Forelimb muscle (tissue), 1 donor: ENCODE data around the gene KIAA1755. TPM values are rescaled to one million over a fixed set of nuclear protein-coding genes. Genes with fewer than 3 reads are reported as not detected.
"Not testable (repeated sequence)": the region's sequence is repeated elsewhere in the genome, so short reads cannot be mapped to it uniquely, and the experiment has no call there.

Source experiments
- DNase-seq: peaks from one replicate; pipeline ENCODE4 v3.0.0-alpha.2; 2013; ENCODE audit warnings: low read depth
- polyA plus RNA-seq: library from polyadenylated mRNA; unstranded; fragments of 120-200 nt; gene quantifications from one replicate; pipeline ENCODE4 v1.2.1, GENCODE V29; 2013; ENCODE audit not compliant: insufficient read length

KIAA1755 gene
- polyA plus RNA-seq, 1 donor: 8.1 TPM

DNA sequence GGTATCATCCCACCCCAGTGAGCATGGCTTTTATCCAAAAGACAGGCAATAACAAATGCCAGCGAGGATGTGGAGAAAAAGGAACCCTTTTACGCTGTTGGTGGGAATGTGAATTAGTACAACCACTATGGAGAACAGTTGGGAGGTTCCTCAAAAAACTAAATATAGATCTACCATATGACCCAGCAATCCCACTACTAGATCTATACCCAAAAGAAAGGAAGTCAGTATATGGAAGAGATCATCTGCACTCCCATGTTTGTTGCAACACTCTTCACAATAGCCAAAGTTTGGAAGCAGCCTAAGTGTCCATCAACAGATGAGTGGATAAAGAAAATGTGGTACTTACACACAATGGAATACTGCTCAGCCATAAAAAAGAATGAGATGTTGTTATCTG, 5.9 kb upstream of the KIAA1755 start:
- no peak for DNase-seq

GRCh38 chr20:38262931-38263330, 2.4 kb upstream of the KIAA1755 start:
- no peak for DNase-seq

GRCh38 chr20:38261054-38261390, 487 bp upstream of the KIAA1755 start:
- DNase-seq: no peak

- no peak for DNase-seq
Measured at GRCh38 chr20:38260025-38260377, 534 bp downstream of the KIAA1755 start.

DNA sequence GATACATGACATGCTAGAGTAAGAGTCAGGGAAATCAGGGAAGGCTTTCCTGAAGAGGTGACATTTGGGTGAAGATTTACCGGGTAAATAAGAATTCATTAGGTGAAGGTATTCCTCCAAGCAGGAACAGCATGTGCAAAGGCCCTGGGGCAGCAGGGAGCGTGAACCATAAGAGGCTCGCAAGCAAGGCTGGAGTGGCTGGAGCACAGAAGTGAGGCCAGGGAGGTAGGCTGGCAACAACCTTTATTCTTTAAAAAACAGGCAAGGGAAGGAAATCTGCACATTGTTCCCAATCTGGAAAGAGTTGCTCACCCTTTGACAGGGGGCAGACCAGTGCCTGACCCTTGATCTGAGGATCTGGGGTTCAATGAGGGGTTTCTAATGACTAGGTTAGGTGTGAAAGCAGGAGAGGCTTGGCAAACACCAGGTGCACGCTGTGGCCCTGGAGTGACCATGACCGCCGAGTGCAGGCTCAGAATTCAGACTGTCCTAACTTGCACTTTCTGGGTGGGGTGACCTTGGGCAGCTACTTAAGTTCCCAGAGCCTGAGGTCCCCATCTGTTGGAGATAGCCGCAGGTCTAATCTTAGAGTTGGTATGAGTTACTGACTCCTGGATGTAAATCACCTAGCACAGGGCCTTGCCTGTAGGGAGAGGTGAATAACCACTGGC, 1.9 kb downstream of the KIAA1755 start:
- no peak for DNase-seq

- no peak for DNase-seq
Measured at GRCh38 chr20:38256966-38257365, 3.6 kb downstream of the KIAA1755 start.

DNA sequence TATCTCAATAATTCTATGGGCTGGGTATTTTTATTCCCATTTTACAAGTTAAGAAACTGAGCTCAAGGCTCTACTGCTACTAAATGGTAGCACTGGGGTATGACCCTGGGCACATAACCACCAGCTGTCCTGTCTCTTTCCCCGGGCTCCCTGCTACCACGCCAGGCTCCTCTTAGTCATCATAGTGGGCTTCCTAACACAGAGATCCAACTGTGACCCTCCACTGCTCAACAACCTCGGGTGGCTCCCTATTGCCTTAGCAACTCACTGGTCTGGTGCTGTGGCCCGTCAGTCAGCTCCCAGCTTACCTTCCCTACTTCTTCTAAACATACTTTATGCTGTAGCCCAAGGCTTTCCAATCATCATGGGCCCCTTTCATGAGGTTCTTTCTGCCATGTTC, 4.5 kb downstream of the KIAA1755 start:
- DNase-seq: no peak

GRCh38 chr20:38255393-38255792, 5.1 kb downstream of the KIAA1755 start:
- DNase-seq: no peak

DNA sequence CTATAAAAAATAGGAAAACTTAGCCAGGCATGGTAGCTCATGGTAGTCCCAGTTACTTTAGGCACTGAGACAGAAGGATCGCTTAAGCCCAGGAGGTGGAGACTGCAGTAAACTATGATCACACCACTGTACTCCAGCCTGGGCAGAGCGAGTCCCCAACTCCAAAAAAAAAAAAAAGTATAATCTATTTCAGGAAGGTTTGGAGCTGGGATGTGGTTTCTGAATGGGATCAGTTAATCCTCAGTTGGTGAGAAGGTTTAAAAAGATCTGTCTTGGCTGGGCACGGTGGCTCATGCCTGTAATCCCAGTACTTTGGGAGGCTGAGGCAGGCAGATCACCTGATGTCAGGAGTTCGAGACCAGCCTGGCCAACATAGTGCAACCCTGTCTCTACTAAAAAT, 5.9 kb downstream of the KIAA1755 start:
- DNase-seq: not testable (repeated sequence)

- DNase-seq: no peak
Measured at GRCh38 chr20:38253571-38253970, 7.0 kb downstream of the KIAA1755 start.

- DNase-seq: no peak
Measured at GRCh38 chr20:38252292-38253288, 7.9 kb downstream of the KIAA1755 start.

- not testable (repeated sequence) for DNase-seq
Measured at GRCh38 chr20:38251441-38251840, 9.1 kb downstream of the KIAA1755 start.

GRCh38 chr20:38250609-38251008, 9.9 kb downstream of the KIAA1755 start:
- DNase-seq: no peak

- DNase-seq: no peak
Measured at GRCh38 chr20:38249536-38250310, 10.8 kb downstream of the KIAA1755 start.

DNA sequence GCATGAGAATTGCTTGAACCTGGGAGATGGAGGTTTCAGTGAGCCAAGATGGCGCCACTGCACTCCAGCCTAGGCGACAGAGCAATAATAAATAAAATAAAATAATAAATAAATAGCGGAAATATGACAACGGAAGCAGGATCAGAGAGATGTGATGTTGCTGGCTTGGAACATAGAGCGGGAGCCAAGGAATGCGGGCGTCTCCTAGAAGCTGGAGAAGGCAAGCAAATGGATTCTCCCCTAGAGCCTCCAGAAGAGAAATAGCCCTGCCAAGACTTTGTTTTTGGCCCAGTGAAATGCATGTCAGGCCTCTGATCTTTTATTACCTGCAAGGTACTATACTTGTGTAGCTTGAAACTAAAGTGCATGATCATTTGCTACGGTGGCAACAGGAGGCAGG, 12.4 kb downstream of the KIAA1755 start:
- DNase-seq: no peak

DNA sequence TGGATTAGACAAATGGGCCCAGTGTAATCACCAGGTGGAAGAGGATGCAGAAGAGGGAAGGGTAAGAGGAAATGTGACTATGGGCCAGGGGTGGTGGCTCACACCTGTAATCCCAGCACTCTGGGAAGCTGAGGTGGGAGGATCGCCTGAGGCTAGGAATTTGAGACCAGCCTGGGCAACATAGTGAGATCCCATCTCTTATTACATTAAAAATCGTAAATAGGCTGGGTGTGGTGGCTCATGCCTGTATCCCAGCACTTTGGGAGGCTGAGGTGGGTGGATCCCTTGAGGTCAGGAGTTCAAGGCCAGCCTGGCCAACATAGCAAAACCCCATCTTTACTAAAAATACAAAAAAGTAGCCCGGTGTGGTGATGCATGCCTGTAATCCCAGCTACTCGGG, 12.8 kb downstream of the KIAA1755 start:
- not testable (repeated sequence) for DNase-seq

GRCh38 chr20:38247166-38247509, 13.4 kb downstream of the KIAA1755 start:
- no peak for DNase-seq

- DNase-seq: peak; percentile 67
Measured at GRCh38 chr20:38246357-38247165, 14.0 kb downstream of the KIAA1755 start.

DNA sequence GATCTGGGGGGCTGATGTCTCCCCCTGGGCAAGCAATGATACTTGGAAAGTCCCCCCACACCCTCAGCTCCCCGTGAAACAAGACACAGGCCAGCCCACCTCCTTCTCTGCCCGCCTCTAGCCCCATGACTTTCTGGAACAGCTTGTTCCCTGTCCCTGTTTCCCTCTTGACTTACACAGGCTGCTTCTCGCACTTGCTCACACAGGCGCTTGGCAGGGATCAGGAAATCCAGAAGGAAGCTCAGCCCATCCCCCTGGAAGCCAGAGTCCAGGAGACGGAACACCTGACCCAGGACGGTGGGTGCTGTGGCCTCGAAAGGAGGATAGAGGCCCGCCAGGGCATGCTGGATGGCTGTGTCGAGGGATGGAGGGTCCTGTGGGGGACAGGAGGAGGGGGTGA, 14.8 kb downstream of the KIAA1755 start:
- DNase-seq: no peak

GRCh38 chr20:38243709-38244020, 16.9 kb downstream of the KIAA1755 start:
- DNase-seq: no peak

- DNase-seq: no peak
Measured at GRCh38 chr20:38242848-38243708, 17.5 kb downstream of the KIAA1755 start.
